ENCODE results near the gene CENPI.

Gene CENPI

GRCh38 chrX:101078716-101079598, 19.0 kb upstream of the CENPI start, which contains the start of gene TMEM35A:
Gene TMEM35A, plus strand, starts transcription at chrX:101078879. Its CDS starts 124 bp downstream, at chrX:101079003.
- Histone ChIP-seq H2BK5ac (ENCODE audit: low read length) (peak within 1 kb of the TSS; percentile 53), H2AK5ac (ENCODE audit: low read depth, low read length) (no peak within 1 kb of the TSS), H3K36me3 (replicated peaks in 1 of 2; ENCODE audit: control insufficient read depth in 2 of 2, insufficient read depth in 2 of 2, low read length in 2 of 2) (no peaks in the 10 kb centered on the region), H3K27me3 (ENCODE audit: control insufficient read depth in 3 of 3, insufficient read depth in 3 of 3, low read depth in 1 of 3, low read length in 3 of 3) (no peaks in the 10 kb centered on the region), H2AFZ (ENCODE audit: low read length) (peak within 1 kb of the TSS; percentile 96), H3K4ac (ENCODE audit: low read length) (no peak within 1 kb of the TSS), H3K9me3 (replicated peaks in 1 of 2; ENCODE audit: control insufficient read depth in 2 of 2, insufficient read depth in 1 of 2, low read depth in 1 of 2, low read length in 2 of 2) (no peaks in the 10 kb centered on the region), H2BK120ac (ENCODE audit: low read depth, low read length) (no peak within 1 kb of the TSS), H4K8ac (ENCODE audit: low read depth, low read length) (no peak within 1 kb of the TSS), H3K79me1 (ENCODE audit: low read depth, low read length) (peaks cover 1% of the 10 kb centered on the region), H3K23ac (ENCODE audit: low read depth, low read length, poor library complexity) (no peak within 1 kb of the TSS), H4K91ac (ENCODE audit: low read depth, low read length, poor library complexity) (no peak within 1 kb of the TSS), H3K4me1 (ENCODE audit: control insufficient read depth in 2 of 2, insufficient read depth in 1 of 2, low read depth in 1 of 2, low read length in 2 of 2) (peaks cover 6% of the 10 kb centered on the region in 2 donors), H3K14ac (ENCODE audit: low read length) (no peak within 1 kb of the TSS), H2BK15ac (ENCODE audit: low read length) (peak within 1 kb of the TSS; percentile 16), H3K18ac (ENCODE audit: low read length) (no peak within 1 kb of the TSS), H3K4me3 (ENCODE audit: low read length in 2 of 2) (peak within 1 kb of the TSS; percentile 66 to 82), H2BK12ac (ENCODE audit: low read length) (no peak within 1 kb of the TSS), H3K4me2 (ENCODE audit: insufficient read depth, low read length, poor library complexity, severe bottlenecking) (peak within 1 kb of the TSS; percentile 62), H3K27ac (replicated peaks; ENCODE audit: low read length) (no peak within 1 kb of the TSS), H3K9ac (ENCODE audit: low read depth, low read length, poor library complexity) (peak within 1 kb of the TSS; percentile 30)
- no CpG with 5 or more reads among the region's 23 CpGs for WGBS, 2 donors (ENCODE audit: extremely low coverage in 2 of 2, insufficient read length in 2 of 2, insufficient replicate concordance in 1 of 2)
- DNase-seq (ENCODE audit: low spot score), result no peak

GRCh38 chrX:101079736-101080270, 18.2 kb upstream of the CENPI start:
- WGBS, 2 donors (ENCODE audit: extremely low coverage in 2 of 2, insufficient read length in 2 of 2, insufficient replicate concordance in 1 of 2), result no CpG with 5 or more reads among the region's 8 CpGs
- peak overlapping the region; percentile 64 to 66 for H3K4me3 ChIP-seq (ENCODE audit: low read length in 2 of 2)
- H4K91ac ChIP-seq (ENCODE audit: low read depth, low read length, poor library complexity), result no peak overlapping the region
- no peak overlapping the region for H3K23ac ChIP-seq (ENCODE audit: low read depth, low read length, poor library complexity)
- H3K4me2 ChIP-seq (ENCODE audit: insufficient read depth, low read length, poor library complexity, severe bottlenecking), result peak overlapping the region; percentile 62
- no peak overlapping the region for H3K14ac ChIP-seq (ENCODE audit: low read length)
- H2AK5ac ChIP-seq (ENCODE audit: low read depth, low read length), result no peak overlapping the region
- H2BK120ac ChIP-seq (ENCODE audit: low read depth, low read length), result no peak overlapping the region
- no peak overlapping the region for H3K9ac ChIP-seq (ENCODE audit: low read depth, low read length, poor library complexity)
- H3K27me3 ChIP-seq (ENCODE audit: control insufficient read depth in 3 of 3, insufficient read depth in 3 of 3, low read depth in 1 of 3, low read length in 3 of 3), result no peaks in the 10 kb centered on the region
- H2BK12ac ChIP-seq (ENCODE audit: low read length), result no peak overlapping the region
- peaks cover 6% of the 10 kb centered on the region in 2 donors for H3K4me1 ChIP-seq (ENCODE audit: control insufficient read depth in 2 of 2, insufficient read depth in 1 of 2, low read depth in 1 of 2, low read length in 2 of 2)
- H3K9me3 ChIP-seq (replicated peaks in 1 of 2; ENCODE audit: control insufficient read depth in 2 of 2, insufficient read depth in 1 of 2, low read depth in 1 of 2, low read length in 2 of 2), result no peaks in the 10 kb centered on the region
- H2AFZ ChIP-seq (ENCODE audit: low read length), result peak overlapping the region; percentile 96
- no peak overlapping the region for H3K18ac ChIP-seq (ENCODE audit: low read length)
- no peak overlapping the region for H3K27ac ChIP-seq (replicated peaks; ENCODE audit: low read length)
- no peak overlapping the region for H4K8ac ChIP-seq (ENCODE audit: low read depth, low read length)
- no peak for DNase-seq (ENCODE audit: low spot score)
- no peak overlapping the region for H3K4ac ChIP-seq (ENCODE audit: low read length)
- H3K36me3 ChIP-seq (replicated peaks in 1 of 2; ENCODE audit: control insufficient read depth in 2 of 2, insufficient read depth in 2 of 2, low read length in 2 of 2), result no peaks in the 10 kb centered on the region
- no peak overlapping the region for H2BK5ac ChIP-seq (ENCODE audit: low read length)
- peaks cover 1% of the 10 kb centered on the region for H3K79me1 ChIP-seq (ENCODE audit: low read depth, low read length)
- H2BK15ac ChIP-seq (ENCODE audit: low read length), result no peak overlapping the region

GRCh38 chrX:101080326-101081124, 17.5 kb upstream of the CENPI start:
- H3K4me3 ChIP-seq (ENCODE audit: low read length in 2 of 2), result no peak overlapping the region

More at GRCh38 chrX:101080326-101081124, 17.5 kb upstream of the CENPI start:
- H2BK15ac ChIP-seq (ENCODE audit: low read length), result no peak overlapping the region
- H2BK5ac ChIP-seq (ENCODE audit: low read length), result no peak overlapping the region
- H2AK5ac ChIP-seq (ENCODE audit: low read depth, low read length), result no peak overlapping the region
- no peak for DNase-seq (ENCODE audit: low spot score)
- H3K27ac ChIP-seq (replicated peaks; ENCODE audit: low read length), result no peak overlapping the region
- WGBS, 2 donors (ENCODE audit: extremely low coverage in 2 of 2, insufficient read length in 2 of 2, insufficient replicate concordance in 1 of 2), result no CpG with 5 or more reads among the region's 3 CpGs
- H3K4me1 ChIP-seq (ENCODE audit: control insufficient read depth in 2 of 2, insufficient read depth in 1 of 2, low read depth in 1 of 2, low read length in 2 of 2), result peaks cover 6% of the 10 kb centered on the region in 2 donors
- H3K4ac ChIP-seq (ENCODE audit: low read length), result no peak overlapping the region
- peak overlapping the region; percentile 96 for H2AFZ ChIP-seq (ENCODE audit: low read length)
- H3K79me1 ChIP-seq (ENCODE audit: low read depth, low read length), result peaks cover 1% of the 10 kb centered on the region
- no peak overlapping the region for H3K9ac ChIP-seq (ENCODE audit: low read depth, low read length, poor library complexity)
- no peak overlapping the region for H3K23ac ChIP-seq (ENCODE audit: low read depth, low read length, poor library complexity)
- no peak overlapping the region for H4K8ac ChIP-seq (ENCODE audit: low read depth, low read length)
- no peak overlapping the region for H2BK12ac ChIP-seq (ENCODE audit: low read length)
- peak overlapping the region; percentile 62 for H3K4me2 ChIP-seq (ENCODE audit: insufficient read depth, low read length, poor library complexity, severe bottlenecking)
- H2BK120ac ChIP-seq (ENCODE audit: low read depth, low read length), result no peak overlapping the region
- H3K27me3 ChIP-seq (ENCODE audit: control insufficient read depth in 3 of 3, insufficient read depth in 3 of 3, low read depth in 1 of 3, low read length in 3 of 3), result no peaks in the 10 kb centered on the region
- H4K91ac ChIP-seq (ENCODE audit: low read depth, low read length, poor library complexity), result no peak overlapping the region
- no peak overlapping the region for H3K14ac ChIP-seq (ENCODE audit: low read length)
- H3K36me3 ChIP-seq (replicated peaks in 1 of 2; ENCODE audit: control insufficient read depth in 2 of 2, insufficient read depth in 2 of 2, low read length in 2 of 2), result no peaks in the 10 kb centered on the region
- H3K18ac ChIP-seq (ENCODE audit: low read length), result no peak overlapping the region
- H3K9me3 ChIP-seq (replicated peaks in 1 of 2; ENCODE audit: control insufficient read depth in 2 of 2, insufficient read depth in 1 of 2, low read depth in 1 of 2, low read length in 2 of 2), result no peaks in the 10 kb centered on the region
